ENCODE measurements around the gene FRMPD3.
"Not testable (repeated sequence)": the region's sequence is repeated elsewhere in the genome, so short reads cannot be mapped to it uniquely, and the experiment has no call there.

Gene FRMPD3

DNA sequence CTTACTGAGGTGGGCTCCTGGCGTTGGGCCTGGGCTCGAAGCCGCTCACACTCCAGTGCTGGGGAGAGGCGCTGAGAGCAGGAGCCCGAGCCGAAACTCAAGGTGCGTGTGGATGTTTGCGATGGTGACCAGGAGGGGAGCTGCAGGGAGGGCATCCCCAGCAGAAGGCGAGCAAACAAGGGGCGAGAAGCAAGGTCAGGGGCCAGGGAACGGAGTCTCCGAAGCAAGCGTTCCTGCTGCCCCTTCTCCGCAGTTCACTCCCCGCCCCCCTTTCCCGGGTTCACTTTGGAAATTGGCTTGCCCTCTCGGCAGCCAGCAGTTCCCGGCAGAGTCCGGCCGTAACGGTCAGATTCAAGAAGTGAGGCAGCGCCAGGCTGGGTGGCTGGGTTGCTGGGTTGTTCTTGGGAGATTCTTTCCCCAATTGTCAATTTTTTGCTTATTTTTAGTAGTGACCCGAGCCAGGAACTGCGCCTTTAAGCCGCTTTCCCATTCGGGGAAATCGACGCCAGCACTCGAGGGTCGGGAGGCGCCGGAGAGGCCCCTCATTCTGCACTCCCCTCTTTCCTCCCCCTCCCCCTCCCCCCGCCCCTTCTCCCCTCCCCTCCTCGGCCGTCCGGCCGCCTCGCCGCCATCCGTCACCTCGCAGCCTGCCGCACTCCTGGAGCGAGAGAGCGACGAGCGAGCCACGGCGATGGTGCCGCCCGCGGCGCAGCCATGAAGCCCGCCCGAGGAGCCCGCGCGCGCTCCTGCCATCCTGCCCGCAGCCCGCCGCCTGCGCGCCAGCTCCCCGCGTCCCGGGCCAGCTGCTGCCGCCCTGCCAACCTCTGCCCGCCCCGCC is at the start of gene FRMPD3:
TSS of gene FRMPD3 (plus strand) at position 655 of the 838 bp plus-strand sequence. CDS start 76,937 bp downstream, outside the sequence.
- DNase-seq: peak; percentile 13

GRCh38 chrX:107420571-107420970 is 28.9 kb upstream of the FRMPD3 start:
- DNase-seq: no peak

DNA sequence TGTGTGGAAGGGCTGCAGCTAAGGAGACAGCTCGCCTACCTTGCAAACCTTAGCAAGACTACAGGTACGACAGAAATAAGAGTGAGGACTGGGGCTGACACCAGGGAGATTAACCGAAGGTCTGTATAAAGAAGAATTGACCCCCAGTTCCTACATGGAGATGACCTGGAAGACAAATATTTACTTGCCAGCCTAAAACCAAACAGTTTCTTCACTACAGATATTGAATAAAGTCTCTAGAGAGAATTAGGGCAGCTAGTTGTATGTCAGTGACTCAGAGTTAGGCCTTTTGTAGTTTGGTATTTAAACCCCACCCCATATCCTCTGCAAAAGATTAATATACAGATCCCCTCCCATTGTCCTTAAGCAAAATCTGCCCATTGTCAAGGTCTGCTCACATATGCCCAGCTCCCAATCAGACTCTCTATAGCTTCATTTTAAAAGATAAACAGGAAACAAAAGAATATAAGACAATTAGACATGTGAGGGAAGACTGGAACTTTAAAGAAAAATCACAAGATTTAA is 28.1 kb upstream of the FRMPD3 start:
- DNase-seq: no peak

GRCh38 chrX:107429090-107429489 is 20.4 kb upstream of the FRMPD3 start:
- peak; percentile 33 for DNase-seq

DNA sequence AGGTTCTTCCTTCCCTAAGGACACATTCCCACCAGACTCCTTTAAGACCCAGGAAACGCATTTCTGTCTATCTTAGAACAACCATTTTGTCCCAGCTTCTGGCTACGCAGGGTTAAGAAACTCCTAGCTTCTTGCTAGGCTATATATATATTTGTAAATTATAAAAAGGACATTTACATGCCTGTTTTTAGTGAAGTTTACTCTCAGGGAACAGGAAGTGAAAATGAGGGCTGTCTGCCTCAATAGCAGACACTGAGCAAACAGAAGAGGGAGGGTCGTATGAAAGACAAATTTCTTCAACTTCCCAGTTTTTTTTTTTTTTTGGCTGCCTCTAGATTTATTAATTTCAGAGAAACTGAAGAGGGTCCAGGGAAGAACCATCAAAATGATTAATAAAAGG is 9.3 kb upstream of the FRMPD3 start:
- no peak for DNase-seq

GRCh38 chrX:107440692-107441091 is 8.8 kb upstream of the FRMPD3 start:
- DNase-seq: no peak

DNA sequence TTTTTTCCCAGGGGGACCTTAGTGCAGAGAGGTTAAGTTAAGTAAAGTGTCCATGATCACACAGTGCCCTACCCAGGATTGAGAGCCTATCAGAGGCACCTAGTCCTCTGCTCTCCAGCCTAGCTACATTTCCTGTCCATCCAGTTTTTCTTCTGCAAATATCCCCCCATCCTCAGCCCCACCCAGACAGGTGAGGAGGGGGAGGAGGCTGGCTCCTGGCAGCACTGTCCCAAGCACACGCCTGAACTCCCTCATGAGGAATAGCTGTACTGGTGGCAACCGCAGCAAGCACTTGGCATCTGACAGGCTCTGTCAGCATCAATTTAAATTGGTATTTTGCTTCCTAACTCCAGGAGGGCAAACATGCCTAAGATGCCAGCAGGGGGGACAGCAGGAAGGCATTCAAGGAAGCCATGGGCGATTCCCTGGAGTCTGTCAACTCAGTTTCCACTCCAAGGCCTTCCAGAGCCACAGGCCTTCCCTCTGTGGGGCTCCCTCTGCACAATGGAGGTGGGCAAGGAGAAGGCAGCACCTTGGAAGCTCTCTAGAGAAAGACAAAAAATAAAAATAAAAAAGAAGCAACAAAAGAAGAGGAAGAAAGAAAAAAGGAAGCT is 6.4 kb upstream of the FRMPD3 start:
- DNase-seq: no peak

DNA sequence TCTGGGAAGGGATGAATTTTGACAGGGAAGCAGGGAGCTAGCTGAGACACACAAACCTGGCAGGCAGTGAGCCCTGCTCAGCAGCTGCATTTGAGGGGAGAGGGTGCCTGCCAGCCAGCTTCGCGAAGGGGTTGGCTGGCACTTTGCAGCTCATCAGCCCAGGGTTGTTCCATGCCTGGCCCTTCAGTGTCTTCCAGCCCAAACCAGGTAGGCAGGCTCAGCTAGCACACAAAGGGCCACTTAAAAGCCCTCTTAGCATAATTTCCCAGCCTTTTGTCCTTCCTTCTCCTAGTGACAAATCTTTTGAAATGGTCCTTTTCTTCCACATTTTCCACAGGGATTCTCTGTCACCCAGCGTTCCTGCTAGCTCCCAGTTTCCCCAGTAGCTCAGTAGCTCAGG is 4.3 kb upstream of the FRMPD3 start:
- DNase-seq: no peak

- no peak for DNase-seq
Measured at GRCh38 chrX:107445631-107446030, 3.8 kb upstream of the FRMPD3 start.

DNA sequence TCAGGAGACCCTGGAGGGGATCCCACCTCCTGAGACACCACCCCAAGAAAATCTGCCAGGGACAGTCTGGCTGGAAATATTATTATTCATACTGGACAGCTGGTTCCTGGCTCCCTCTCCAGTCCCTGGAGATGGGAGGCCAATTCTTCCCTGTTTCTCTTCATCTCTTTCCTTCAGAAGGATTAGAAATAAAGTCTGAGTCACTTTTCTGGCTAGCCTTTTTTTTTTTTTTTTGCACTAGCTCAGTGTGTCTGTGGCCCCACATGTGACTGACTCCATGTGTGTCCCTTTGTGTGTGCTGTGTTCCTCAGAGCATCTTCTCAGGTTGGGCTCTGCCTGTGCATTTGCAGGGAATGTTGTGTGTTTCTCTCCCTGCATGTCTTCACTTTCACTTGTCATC is 1.8 kb upstream of the FRMPD3 start:
- no peak for DNase-seq

GRCh38 chrX:107448625-107448997 is 841 bp upstream of the FRMPD3 start:
- DNase-seq: no peak

- peak; percentile 54 for DNase-seq
Measured at GRCh38 chrX:107450823-107451509, 1.5 kb downstream of the FRMPD3 start.

GRCh38 chrX:107451731-107452130 is 2.3 kb downstream of the FRMPD3 start:
- DNase-seq: peak; percentile 27

DNA sequence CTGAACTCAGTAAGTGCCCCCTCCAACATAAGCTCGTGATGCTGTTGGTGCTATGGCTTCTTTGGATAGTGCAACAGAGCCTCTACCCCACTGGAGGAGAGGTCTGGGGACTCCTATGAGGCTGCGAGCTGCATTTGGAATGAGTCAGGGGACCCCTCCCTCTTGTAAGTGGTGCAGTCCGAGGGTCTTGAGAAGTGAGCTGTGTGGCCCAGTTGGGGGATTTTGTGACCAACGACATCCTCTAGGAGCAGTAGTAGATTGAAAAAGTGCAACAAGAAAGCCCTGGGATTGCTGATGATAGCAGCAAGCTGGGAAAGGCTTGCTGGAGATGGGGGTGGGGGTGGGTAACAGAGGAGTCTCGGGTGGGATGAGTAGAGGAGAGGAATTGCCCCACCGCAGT is 3.1 kb downstream of the FRMPD3 start:
- DNase-seq: no peak

DNA sequence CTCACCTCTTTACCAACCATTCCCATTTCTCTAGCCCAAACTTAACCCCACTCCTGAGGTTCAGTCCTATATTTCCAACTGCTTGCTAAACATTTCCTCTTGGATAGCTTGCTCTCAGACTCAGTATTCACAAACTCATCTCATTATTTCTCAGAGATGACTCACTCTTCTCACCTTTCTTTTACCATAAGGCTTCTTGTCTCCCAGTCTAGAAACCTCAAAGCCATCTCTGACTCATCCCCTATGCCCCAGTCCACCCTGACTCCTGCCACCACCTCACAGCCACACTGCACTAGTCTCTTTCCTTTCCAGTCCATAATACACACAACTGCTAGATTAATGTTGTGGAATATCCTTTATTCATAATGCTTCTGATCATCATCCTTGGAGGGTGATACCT is 4.8 kb downstream of the FRMPD3 start:
- DNase-seq: peak; percentile 31

DNA sequence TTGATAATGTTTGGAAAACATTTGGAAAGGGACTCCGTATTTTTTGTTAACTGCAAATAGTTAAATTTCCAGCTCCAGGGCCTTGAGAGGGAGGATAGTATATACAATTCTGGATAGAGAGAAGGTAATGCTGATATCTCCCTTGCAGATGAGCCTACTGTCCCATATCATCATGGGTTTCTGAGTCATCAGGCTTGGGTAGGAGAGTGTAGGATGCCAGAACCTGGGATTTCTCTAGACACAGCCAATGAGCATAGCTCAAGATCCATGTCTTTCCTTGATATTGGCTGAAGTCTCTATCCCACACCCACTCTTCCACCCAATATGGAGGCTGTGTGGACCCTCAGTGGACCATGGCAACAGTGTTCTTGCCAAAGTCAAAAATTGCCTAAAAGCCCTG is 7.8 kb downstream of the FRMPD3 start:
- no peak for DNase-seq

DNA sequence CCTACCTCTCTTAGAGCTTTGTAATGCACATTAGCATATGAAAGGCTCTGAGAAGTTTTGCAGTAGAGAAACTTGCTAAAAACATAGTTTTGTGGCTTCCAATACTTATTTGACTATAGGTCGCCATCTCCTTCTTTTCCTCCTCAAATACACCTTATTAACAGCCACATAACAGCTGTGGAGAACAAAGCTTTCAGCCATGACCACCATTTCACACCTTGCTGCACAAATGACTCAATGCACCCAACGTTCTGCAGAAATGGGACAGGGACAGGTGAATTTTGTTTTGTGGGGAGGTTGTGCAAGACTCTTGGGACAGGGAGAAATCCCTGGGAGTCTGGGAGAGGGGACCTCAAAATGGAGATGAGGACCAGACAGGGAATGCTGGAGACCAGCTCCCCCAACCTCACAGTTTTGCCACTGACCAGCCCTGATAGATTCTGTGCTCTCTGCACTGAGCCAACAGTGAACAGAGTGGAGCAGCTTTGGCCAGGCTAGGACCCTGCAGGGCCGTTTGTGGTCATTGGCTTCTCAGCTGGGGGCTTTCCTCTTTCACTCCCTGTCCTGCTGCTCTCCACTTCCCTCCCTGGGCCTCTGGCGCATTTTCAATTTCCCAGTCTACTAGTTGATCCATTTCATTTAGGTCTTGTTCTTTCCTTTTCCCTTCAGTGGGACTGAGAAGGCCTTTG is 16.6 kb downstream of the FRMPD3 start:
- DNase-seq: no peak

- DNase-seq: no peak
Measured at GRCh38 chrX:107467271-107467670, 17.8 kb downstream of the FRMPD3 start.

DNA sequence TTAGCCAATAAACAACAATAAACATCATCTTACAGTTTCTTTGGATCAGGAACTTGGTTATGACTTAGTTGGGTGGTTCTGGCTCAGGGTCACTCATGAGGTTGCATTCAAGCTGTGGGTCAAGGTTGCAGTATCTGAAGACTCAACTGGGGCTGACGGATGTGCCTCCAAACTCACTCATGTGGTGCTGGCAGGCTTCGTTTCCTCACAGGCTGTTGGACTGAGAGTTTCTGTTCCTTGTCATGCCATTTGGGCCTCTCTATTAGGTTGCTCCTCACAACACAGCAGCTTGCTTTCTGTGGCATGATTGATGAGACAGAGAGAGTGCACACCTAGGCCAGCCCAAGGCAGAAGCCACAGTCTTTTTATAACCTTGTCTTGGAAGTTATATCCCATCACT is 20.7 kb downstream of the FRMPD3 start:
- no peak for DNase-seq

DNA sequence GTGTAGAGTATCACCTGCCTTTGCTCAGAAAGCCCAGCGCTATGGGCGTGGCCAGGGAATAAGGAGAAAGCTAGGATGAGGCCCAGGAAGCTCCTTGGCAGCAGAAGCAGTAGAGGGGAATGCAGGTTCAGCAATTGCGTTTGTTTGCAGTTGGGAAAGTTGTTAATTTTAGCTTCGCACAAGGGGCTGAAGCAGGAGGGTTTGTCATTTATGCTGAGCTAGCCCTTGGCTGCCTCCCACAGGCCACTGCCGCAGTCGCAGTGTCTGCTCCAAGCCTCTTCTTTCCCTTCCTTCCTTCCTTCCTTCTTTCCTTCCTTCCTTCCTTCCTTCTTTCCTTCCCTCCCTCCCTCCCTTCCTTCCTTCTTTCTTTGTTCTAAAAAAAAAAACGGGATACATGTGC is 21.5 kb downstream of the FRMPD3 start:
- no peak for DNase-seq

DNA sequence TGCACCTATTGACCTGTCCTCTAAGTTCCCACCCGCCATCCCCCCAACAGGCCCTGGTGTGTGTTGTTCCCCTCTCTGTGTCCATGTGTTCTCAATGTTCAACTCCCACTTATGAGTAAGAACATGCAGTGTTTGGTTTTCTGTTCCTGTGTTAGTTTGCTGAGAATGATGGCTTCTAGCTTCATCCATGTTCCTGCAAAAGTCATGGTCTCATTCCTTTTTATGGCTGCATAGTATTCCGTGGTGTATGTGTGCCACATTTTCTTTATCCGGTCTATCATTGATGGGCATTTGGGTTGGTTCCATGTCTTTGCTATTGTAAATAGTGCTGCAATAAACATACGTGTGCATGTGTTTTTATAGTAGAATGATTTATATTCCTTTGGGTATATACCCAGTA is 22.0 kb downstream of the FRMPD3 start:
- not testable (repeated sequence) for DNase-seq

GRCh38 chrX:107477406-107477805 is 28.0 kb downstream of the FRMPD3 start:
- no peak for DNase-seq

GRCh38 chrX:107480272-107480671 is 30.8 kb downstream of the FRMPD3 start:
- peak; percentile 22 for DNase-seq
